ENCODE data around the gene ARF4. TPM values are rescaled to one million over a fixed set of nuclear protein-coding genes. Genes with fewer than 3 reads are reported as not detected.
"Not testable (repeated sequence)": the region's sequence is repeated elsewhere in the genome, so short reads cannot be mapped to it uniquely, and the experiment has no call there.

Gene ARF4
- total and polyA plus RNA-seq, 2 of the 4 experiments (the other 2 are of a cell fraction) = 172 to 412 TPM

DNA sequence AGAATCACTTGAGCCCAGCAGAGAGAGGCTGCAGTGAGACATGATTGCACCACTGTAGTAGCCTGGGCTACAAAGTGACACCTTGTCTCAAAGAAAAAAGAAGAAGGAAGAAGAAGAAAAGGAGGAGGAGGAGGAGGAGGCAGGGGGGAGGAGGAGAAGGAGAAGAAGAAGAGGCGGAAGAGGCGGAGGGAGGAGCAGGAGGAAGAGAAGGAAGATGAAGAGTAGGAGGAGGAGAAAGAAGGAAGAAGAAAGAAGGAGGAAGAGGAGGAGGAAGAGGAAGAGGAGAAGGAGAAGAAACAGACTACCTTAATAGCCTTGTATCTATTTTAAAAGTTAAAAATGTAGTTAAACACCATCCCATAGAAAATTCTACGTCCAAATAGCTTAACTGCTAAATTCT lies 19.1 kb upstream of the ARF4 start:
- Histone ChIP-seq H4K8ac (ENCODE audit: low read depth in 2 of 2, low read length in 2 of 2) (no peak overlapping the region), H4K91ac (ENCODE audit: insufficient read depth, low read depth, low read length) (no peak overlapping the region), H3K56ac (ENCODE audit: extremely low read depth, insufficient read depth, low read length) (no peak overlapping the region), H2AFZ (replicated peaks; ENCODE audit: low read length, poor library complexity) (no peak overlapping the region), H3K9ac (ENCODE audit: low read depth, low read length) (no peak overlapping the region), H2BK5ac (ENCODE audit: low read depth, low read length, poor library complexity, severe bottlenecking) (no peak overlapping the region), H3K9me1 (ENCODE audit: insufficient read depth, low read length) (no peaks in the 10 kb centered on the region), H3K36me3 (ENCODE audit: control insufficient read depth, insufficient read depth, low read length) (peaks cover 4% of the 10 kb centered on the region; the same call in 1 of the 2 replicates), H4K5ac (ENCODE audit: low read depth, low read length) (no peak overlapping the region), H3K4ac (ENCODE audit: low read depth, low read length) (no peak overlapping the region), H3K79me1 (ENCODE audit: low read depth in 1 of 2, low read length in 2 of 2) (no peaks in the 10 kb centered on the region), H3K4me3 (ENCODE audit: insufficient read depth, low read depth, low read length) (no peak overlapping the region), H2BK15ac (ENCODE audit: low read depth, low read length) (no peak overlapping the region), H2BK120ac (ENCODE audit: low read depth, low read length) (no peak overlapping the region), H2AK5ac (ENCODE audit: low read depth, low read length) (no peak overlapping the region), H2BK20ac (ENCODE audit: low read depth, low read length) (no peak overlapping the region), H3K14ac (replicated peaks; ENCODE audit: low read depth, low read length) (no peak overlapping the region), H4K20me1 (ENCODE audit: insufficient read depth, low read length) (no peaks in the 10 kb centered on the region), H3K23ac (ENCODE audit: low read depth, low read length) (no peak overlapping the region), H3K9me3 (ENCODE audit: control insufficient read depth, insufficient read depth, low read length) (no peaks in the 10 kb centered on the region), H2AK9ac (replicated peaks; ENCODE audit: low read depth, low read length, poor library complexity) (no peak overlapping the region), H3K4me2 (ENCODE audit: low read depth, low read length) (no peak overlapping the region), H3K27ac (ENCODE audit: insufficient read depth, low read length) (no peak overlapping the region), H3K18ac (ENCODE audit: low read depth, low read length) (no peak overlapping the region), H3K4me1 (ENCODE audit: control insufficient read depth, insufficient read depth, low read length) (no peaks in the 10 kb centered on the region), H3K27me3 (ENCODE audit: control insufficient read depth, insufficient read depth, low read length) (no peaks in the 10 kb centered on the region)
- DNase-seq (no peak), ATAC-seq (ENCODE audit: low read depth) (no peak)
- no TSS peak for BruUV-seq (replicated peaks)
- dilution Hi-C loops (cut with HindIII; ENCODE audit: low sequenced_read_pairs, unreplicated experiment) = no loop called here
- in situ Hi-C loops (cut with MboI; ENCODE audit: low sequenced_read_pairs) = no loop called here
- CTCF ChIA-PET = no interaction called here
- TF ChIP-seq CEBPB (IDR thresholded peaks at IDR 0.05; ENCODE audit: low read depth, low read length) (no peak), SMC3 (IDR thresholded peaks at IDR 0.05; ENCODE audit: low read depth, low read length) (no peak), CHD1 (IDR thresholded peaks at IDR 0.05; ENCODE audit: low read depth, low read length) (no peak), RAD21 (IDR thresholded peaks at IDR 0.05; ENCODE audit: low read length) (no peak), POLR2A (IDR thresholded peaks at IDR 0.05; ENCODE audit: low read depth, low read length) (no peak), NFE2L2 (IDR thresholded peaks at IDR 0.05; ENCODE audit: low read depth, low read length) (no peak)
- TF ChIP-seq, protein P1, sequence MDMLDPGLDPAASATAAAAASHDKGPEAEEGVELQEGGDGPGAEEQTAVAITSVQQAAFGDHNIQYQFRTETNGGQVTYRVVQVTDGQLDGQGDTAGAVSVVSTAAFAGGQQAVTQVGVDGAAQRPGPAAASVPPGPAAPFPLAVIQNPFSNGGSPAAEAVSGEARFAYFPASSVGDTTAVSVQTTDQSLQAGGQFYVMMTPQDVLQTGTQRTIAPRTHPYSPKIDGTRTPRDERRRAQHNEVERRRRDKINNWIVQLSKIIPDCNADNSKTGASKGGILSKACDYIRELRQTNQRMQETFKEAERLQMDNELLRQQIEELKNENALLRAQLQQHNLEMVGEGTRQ (IDR thresholded peaks at IDR 0.05; ENCODE audit: low read depth, low read length) = no peak
- TF ChIP-seq, protein P2, sequence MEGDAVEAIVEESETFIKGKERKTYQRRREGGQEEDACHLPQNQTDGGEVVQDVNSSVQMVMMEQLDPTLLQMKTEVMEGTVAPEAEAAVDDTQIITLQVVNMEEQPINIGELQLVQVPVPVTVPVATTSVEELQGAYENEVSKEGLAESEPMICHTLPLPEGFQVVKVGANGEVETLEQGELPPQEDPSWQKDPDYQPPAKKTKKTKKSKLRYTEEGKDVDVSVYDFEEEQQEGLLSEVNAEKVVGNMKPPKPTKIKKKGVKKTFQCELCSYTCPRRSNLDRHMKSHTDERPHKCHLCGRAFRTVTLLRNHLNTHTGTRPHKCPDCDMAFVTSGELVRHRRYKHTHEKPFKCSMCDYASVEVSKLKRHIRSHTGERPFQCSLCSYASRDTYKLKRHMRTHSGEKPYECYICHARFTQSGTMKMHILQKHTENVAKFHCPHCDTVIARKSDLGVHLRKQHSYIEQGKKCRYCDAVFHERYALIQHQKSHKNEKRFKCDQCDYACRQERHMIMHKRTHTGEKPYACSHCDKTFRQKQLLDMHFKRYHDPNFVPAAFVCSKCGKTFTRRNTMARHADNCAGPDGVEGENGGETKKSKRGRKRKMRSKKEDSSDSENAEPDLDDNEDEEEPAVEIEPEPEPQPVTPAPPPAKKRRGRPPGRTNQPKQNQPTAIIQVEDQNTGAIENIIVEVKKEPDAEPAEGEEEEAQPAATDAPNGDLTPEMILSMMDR (conservative IDR thresholded peaks at IDR 0.05; ENCODE audit: low read depth, low read length) = no peak
- WGBS, 2 experiments (ENCODE audit: extremely low coverage in 2 of 2, insufficient read length in 1 of 2) = 20 to 100% methylated on average over 1 to 2 of the region's 3 CpGs
- POLR2A ChIA-PET (ENCODE audit: unreplicated experiment) = no interaction called here
- intact Hi-C loops (cut with micrococcal nuclease) = no loop called here

DNA sequence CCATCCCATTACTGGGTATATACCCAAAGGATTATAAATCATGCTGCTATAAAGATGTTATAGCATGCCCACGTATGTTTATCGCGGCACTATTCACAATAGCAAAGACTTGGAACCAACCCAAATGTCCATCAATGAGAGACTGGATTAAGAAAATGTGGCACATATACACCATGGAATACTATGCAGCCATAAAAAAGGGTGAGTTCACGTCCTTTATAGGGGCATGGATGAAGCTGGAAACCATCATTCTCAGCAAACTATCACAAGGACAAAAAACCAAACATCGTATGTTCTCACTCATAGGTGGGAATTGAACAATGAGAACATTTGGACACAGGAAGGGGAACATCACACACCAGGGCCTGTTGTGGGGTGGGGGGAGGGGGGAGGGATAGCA lies 14.7 kb upstream of the ARF4 start:
- H3K56ac ChIP-seq (ENCODE audit: extremely low read depth, insufficient read depth, low read length); BruUV-seq (replicated peaks); DNase-seq; dilution Hi-C loops (cut with HindIII; ENCODE audit: low sequenced_read_pairs, unreplicated experiment); H3K4me2 ChIP-seq (ENCODE audit: low read depth, low read length); H3K9me3 ChIP-seq (ENCODE audit: control insufficient read depth, insufficient read depth, low read length); H2BK15ac ChIP-seq (ENCODE audit: low read depth, low read length); H2AK5ac ChIP-seq (ENCODE audit: low read depth, low read length); H3K9me1 ChIP-seq (ENCODE audit: insufficient read depth, low read length); H4K91ac ChIP-seq (ENCODE audit: insufficient read depth, low read depth, low read length); H2BK5ac ChIP-seq (ENCODE audit: low read depth, low read length, poor library complexity, severe bottlenecking); H3K18ac ChIP-seq (ENCODE audit: low read depth, low read length); in situ Hi-C loops (cut with MboI; ENCODE audit: low sequenced_read_pairs); H3K9ac ChIP-seq (ENCODE audit: low read depth, low read length); H3K79me1 ChIP-seq (ENCODE audit: low read depth in 1 of 2, low read length in 2 of 2); POLR2A ChIA-PET (ENCODE audit: unreplicated experiment); H4K20me1 ChIP-seq (ENCODE audit: insufficient read depth, low read length); H3K4me3 ChIP-seq (ENCODE audit: insufficient read depth, low read depth, low read length); H2BK120ac ChIP-seq (ENCODE audit: low read depth, low read length); ATAC-seq (ENCODE audit: low read depth); H3K36me3 ChIP-seq (ENCODE audit: control insufficient read depth, insufficient read depth, low read length); H4K5ac ChIP-seq (ENCODE audit: low read depth, low read length); CTCF ChIA-PET; H3K4me1 ChIP-seq (ENCODE audit: control insufficient read depth, insufficient read depth, low read length); H2AK9ac ChIP-seq (replicated peaks; ENCODE audit: low read depth, low read length, poor library complexity); H3K4ac ChIP-seq (ENCODE audit: low read depth, low read length); H3K27me3 ChIP-seq (ENCODE audit: control insufficient read depth, insufficient read depth, low read length); H4K8ac ChIP-seq (ENCODE audit: low read depth in 2 of 2, low read length in 2 of 2); H3K27ac ChIP-seq (ENCODE audit: insufficient read depth, low read length); H2BK20ac ChIP-seq (ENCODE audit: low read depth, low read length); H3K23ac ChIP-seq (ENCODE audit: low read depth, low read length); H2AFZ ChIP-seq (replicated peaks; ENCODE audit: low read length, poor library complexity); H3K14ac ChIP-seq (replicated peaks; ENCODE audit: low read depth, low read length): not testable (repeated sequence)
- intact Hi-C loops (cut with micrococcal nuclease) = loop anchor here (1.0 kb wide), 1 partner anchor 9 kb away; no protein-coding TSS in a partner anchor
- WGBS, 2 experiments (ENCODE audit: extremely low coverage in 2 of 2, insufficient read length in 1 of 2) = no CpG with 5 or more reads among the region's 5 CpGs

All from IMR-90 (cell line).